SJCRH30 (cell line): ENCODE results near the gene TP73. TPM values are rescaled to one million over a fixed set of nuclear protein-coding genes. Genes with fewer than 3 reads are reported as not detected.
A peak's percentile ranks its signal among the peaks of the same experiment; 100 is the strongest.

Experiments
- DNase-seq, 2 experiments: peaks; one replicate each; pipeline ENCODE4 v3.0.0-alpha.2; 2015 to 2020
- H3K27ac ChIP-seq: fragments of 250-450 bp; sonication (Bioruptor Pico); 2 replicates; pipeline ENCODE4 v1.5.1; 2020; ENCODE audit warnings: mild to moderate bottlenecking, moderate library complexity
- H3K27me3 ChIP-seq: fragments of 250-450 bp; sonication (Bioruptor Pico); 2 replicates; pipeline ENCODE4 v1.5.1; 2020; ENCODE audit warnings: mild to moderate bottlenecking, moderate library complexity
- H3K36me3 ChIP-seq: fragments of 250-450 bp; sonication (Bioruptor Pico); 2 replicates; pipeline ENCODE4 v1.5.1; 2020; ENCODE audit warnings: mild to moderate bottlenecking, moderate library complexity
- H3K4me1 ChIP-seq: fragments of 250-450 bp; sonication (Bioruptor Pico); 2 replicates; pipeline ENCODE4 v1.5.1; 2020; ENCODE audit warnings: mild to moderate bottlenecking, moderate library complexity
- H3K4me3 ChIP-seq: fragments of 250-450 bp; sonication (Bioruptor Pico); 2 replicates; pipeline ENCODE4 v1.5.1; 2020; ENCODE audit warnings: mild to moderate bottlenecking, moderate library complexity
- H3K9me3 ChIP-seq: fragments of 250-450 bp; sonication (Bioruptor Pico); replicated peaks from 2 replicates; pipeline ENCODE4 v1.5.1; 2020; ENCODE audit warnings: mild to moderate bottlenecking, moderate library complexity
- total RNA-seq: library from RNA; depleted of rRNA; stranded (reverse); fragments of >200 nt; shearing (Covaris generic); gene quantifications from 2 replicates; pipeline ENCODE4 v1.2.3, GENCODE V29; 2014

The TP73 gene
- total RNA-seq, 1 experiment from 2014 or later, result 14.9 TPM

- peaks cover 25% of the 10 kb centered on the region for H3K4me1 ChIP-seq
- H3K9me3 ChIP-seq, result no peaks in the 10 kb centered on the region
- peak overlapping the region; percentile 92 for H3K27ac ChIP-seq
- H3K36me3 ChIP-seq, result no peaks in the 10 kb centered on the region
- H3K27me3 ChIP-seq, result no peaks in the 10 kb centered on the region
- peak overlapping the region; percentile 22 for H3K4me3 ChIP-seq
- DNase-seq, result peak; percentile 88 to 89
Observed at GRCh38 chr1:3674100-3675094, 22.1 kb downstream of the TP73 start.

GRCh38 chr1:3675436-3675835 lies 23.1 kb downstream of the TP73 start:
- no peak for DNase-seq
- no peak overlapping the region for H3K27ac ChIP-seq
- no peaks in the 10 kb centered on the region for H3K36me3 ChIP-seq
- peaks cover 25% of the 10 kb centered on the region for H3K4me1 ChIP-seq
- H3K9me3 ChIP-seq, result no peaks in the 10 kb centered on the region
- no peaks in the 10 kb centered on the region for H3K27me3 ChIP-seq
- H3K4me3 ChIP-seq, result no peak overlapping the region

GRCh38 chr1:3676581-3677470 lies 24.5 kb downstream of the TP73 start:
- no peak for DNase-seq
- peaks cover 24% of the 10 kb centered on the region for H3K4me1 ChIP-seq
- no peaks in the 10 kb centered on the region for H3K27me3 ChIP-seq
- no peak overlapping the region for H3K27ac ChIP-seq
- H3K9me3 ChIP-seq, result no peaks in the 10 kb centered on the region
- no peak overlapping the region for H3K4me3 ChIP-seq
- H3K36me3 ChIP-seq, result no peaks in the 10 kb centered on the region

- no peak for DNase-seq
- Histone ChIP-seq H3K27ac (no peak overlapping the region), H3K9me3 (no peaks in the 10 kb centered on the region), H3K27me3 (no peaks in the 10 kb centered on the region), H3K36me3 (no peaks in the 10 kb centered on the region), H3K4me1 (peaks cover 22% of the 10 kb centered on the region), H3K4me3 (no peak overlapping the region)
Observed at GRCh38 chr1:3677484-3677883, 25.2 kb downstream of the TP73 start.

GRCh38 chr1:3678361-3679097 lies 26.2 kb downstream of the TP73 start:
- H3K27ac ChIP-seq, result no peak overlapping the region
- no peak for DNase-seq
- H3K36me3 ChIP-seq, result no peaks in the 10 kb centered on the region; the same call in 1 of the 2 replicates
- no peaks in the 10 kb centered on the region for H3K9me3 ChIP-seq
- peaks cover 20% of the 10 kb centered on the region for H3K4me1 ChIP-seq
- H3K4me3 ChIP-seq, result no peak overlapping the region
- no peaks in the 10 kb centered on the region for H3K27me3 ChIP-seq

- H3K36me3 ChIP-seq, result no peaks in the 10 kb centered on the region; the same call in 1 of the 2 replicates
- no peaks in the 10 kb centered on the region for H3K27me3 ChIP-seq
- H3K27ac ChIP-seq, result no peak overlapping the region
- no peaks in the 10 kb centered on the region for H3K9me3 ChIP-seq
- peaks cover 14% of the 10 kb centered on the region for H3K4me1 ChIP-seq
- no peak for DNase-seq
- no peak overlapping the region for H3K4me3 ChIP-seq
Observed at GRCh38 chr1:3679098-3679555, 26.8 kb downstream of the TP73 start.

- Histone ChIP-seq H3K4me3 (no peak overlapping the region), H3K9me3 (no peaks in the 10 kb centered on the region), H3K4me1 (peaks cover 8% of the 10 kb centered on the region), H3K27ac (no peak overlapping the region), H3K27me3 (no peaks in the 10 kb centered on the region), H3K36me3 (no peaks in the 10 kb centered on the region; the same call in 1 of the 2 replicates)
- DNase-seq, result no peak
Observed at GRCh38 chr1:3679799-3680453, 27.6 kb downstream of the TP73 start.

GRCh38 chr1:3680488-3681230 lies 28.3 kb downstream of the TP73 start:
- Histone ChIP-seq H3K9me3 (no peaks in the 10 kb centered on the region), H3K36me3 (no peaks in the 10 kb centered on the region; the same call in 1 of the 2 replicates), H3K4me3 (no peak overlapping the region), H3K4me1 (peaks cover 8% of the 10 kb centered on the region), H3K27ac (no peak overlapping the region), H3K27me3 (no peaks in the 10 kb centered on the region)
- no peak for DNase-seq

GRCh38 chr1:3681231-3681897 lies 29.0 kb downstream of the TP73 start:
- Histone ChIP-seq H3K36me3 (no peaks in the 10 kb centered on the region; the same call in 1 of the 2 replicates), H3K4me3 (no peak overlapping the region), H3K27me3 (no peaks in the 10 kb centered on the region), H3K27ac (no peak overlapping the region), H3K4me1 (peaks cover 8% of the 10 kb centered on the region), H3K9me3 (no peaks in the 10 kb centered on the region)
- DNase-seq, result no peak

GRCh38 chr1:3681898-3682806 lies 29.8 kb downstream of the TP73 start:
- Histone ChIP-seq H3K9me3 (no peaks in the 10 kb centered on the region), H3K27ac (no peak overlapping the region), H3K4me3 (no peak overlapping the region), H3K36me3 (no peaks in the 10 kb centered on the region; the same call in 1 of the 2 replicates), H3K27me3 (no peaks in the 10 kb centered on the region), H3K4me1 (peaks cover 5% of the 10 kb centered on the region; the same call in 1 of the 2 replicates)
- DNase-seq, result no peak

- Histone ChIP-seq H3K27ac (no peak overlapping the region), H3K9me3 (no peaks in the 10 kb centered on the region), H3K27me3 (no peaks in the 10 kb centered on the region), H3K4me1 (peaks cover 5% of the 10 kb centered on the region; the same call in 1 of the 2 replicates), H3K4me3 (no peak overlapping the region), H3K36me3 (no peaks in the 10 kb centered on the region; the same call in 1 of the 2 replicates)
- no peak for DNase-seq
Observed at GRCh38 chr1:3683197-3683596, 30.9 kb downstream of the TP73 start.

- peaks cover 5% of the 10 kb centered on the region; the same call in 1 of the 2 replicates for H3K4me1 ChIP-seq
- DNase-seq, result no peak
- no peaks in the 10 kb centered on the region; the same call in 1 of the 2 replicates for H3K36me3 ChIP-seq
- no peaks in the 10 kb centered on the region for H3K9me3 ChIP-seq
- H3K4me3 ChIP-seq, result no peak overlapping the region
- no peak overlapping the region for H3K27ac ChIP-seq
- no peaks in the 10 kb centered on the region for H3K27me3 ChIP-seq
Observed at GRCh38 chr1:3683992-3684391, 31.7 kb downstream of the TP73 start.
